HG03521 (cell line): ENCODE measurements around the gene ACTR8.

Experiments used
- ATAC-seq: cut with Tn5 transposase; IDR thresholded peaks from one replicate; pipeline ENCODE4 v1.9.1; 2021; ENCODE audit warnings: mild to moderate bottlenecking, moderate library complexity; ENCODE audit not compliant: unreplicated experiment

The ACTR8 gene

DNA sequence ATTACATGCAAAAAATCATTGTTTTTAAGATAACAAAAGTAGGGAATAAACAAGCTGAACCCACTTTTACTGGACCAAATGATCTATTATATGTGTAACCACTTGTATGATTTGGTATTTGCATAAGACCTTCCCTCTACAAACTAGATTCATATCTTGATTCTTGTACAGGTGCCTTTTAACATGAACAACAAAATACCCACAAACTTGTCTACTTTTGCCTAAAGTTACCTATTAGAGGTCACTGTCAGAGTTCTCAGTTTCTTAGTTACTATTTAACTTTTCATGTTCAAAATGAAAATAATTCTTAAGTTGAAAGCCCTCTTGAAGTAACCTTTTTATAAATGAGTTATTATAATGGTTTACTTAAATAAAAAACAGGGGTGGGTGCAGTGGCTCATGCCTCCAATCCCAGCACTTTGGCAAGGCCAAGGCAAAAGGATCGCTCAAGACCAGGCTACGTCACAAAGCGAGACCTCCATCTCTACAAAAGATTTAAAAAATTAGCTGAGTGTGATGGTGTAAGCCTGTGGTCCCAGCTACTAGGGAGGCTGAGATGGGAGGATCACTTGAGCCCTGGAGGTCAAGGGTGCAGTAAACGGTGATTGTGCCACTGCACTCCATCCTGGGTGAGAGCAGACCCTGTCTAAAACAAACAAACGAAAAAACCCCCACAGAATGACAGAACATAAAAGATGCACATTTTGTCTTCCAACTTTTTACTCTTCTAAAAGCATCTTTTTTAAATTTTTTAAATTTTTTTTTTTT, 16.0 kb downstream of the ACTR8 start:
- ATAC-seq = no peak

DNA sequence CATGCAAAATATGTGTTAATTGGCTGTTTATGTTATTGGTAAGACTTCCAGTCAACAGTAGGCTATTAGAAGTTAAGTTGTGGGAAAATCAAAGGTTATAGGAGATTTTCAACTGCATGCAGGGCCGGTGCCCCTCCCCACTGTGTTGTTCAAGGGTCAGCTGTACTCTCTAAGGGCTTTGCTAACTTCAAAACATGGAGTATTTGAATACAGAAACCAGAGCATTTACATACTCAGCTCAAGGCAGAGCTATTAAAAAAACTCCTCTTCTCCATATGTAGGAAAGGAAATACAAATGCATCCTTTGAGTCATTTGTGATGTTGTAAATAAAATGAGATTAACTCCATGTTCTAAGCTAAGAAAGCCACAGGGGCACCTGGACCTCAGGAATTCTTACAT, 18.8 kb downstream of the ACTR8 start:
- ATAC-seq = no peak

DNA sequence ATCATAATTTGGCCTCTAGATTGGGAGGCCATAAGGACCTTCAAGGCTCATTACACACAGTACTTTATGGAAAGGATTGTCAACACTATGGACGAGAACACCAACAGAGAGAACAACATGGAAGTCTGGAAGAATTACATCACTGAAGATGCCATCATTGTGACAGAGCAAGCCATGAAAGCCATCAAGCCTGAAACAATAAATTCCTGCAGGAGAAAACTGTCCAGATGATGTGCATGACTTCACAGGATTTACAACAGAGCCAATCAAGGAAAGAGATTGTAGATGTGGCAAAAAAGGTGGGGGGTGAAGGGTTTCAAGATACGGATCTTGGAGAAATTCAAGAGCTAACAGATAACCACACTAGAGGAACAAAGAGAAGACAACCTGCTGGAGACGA, 19.7 kb downstream of the ACTR8 start:
- ATAC-seq = no peak

DNA sequence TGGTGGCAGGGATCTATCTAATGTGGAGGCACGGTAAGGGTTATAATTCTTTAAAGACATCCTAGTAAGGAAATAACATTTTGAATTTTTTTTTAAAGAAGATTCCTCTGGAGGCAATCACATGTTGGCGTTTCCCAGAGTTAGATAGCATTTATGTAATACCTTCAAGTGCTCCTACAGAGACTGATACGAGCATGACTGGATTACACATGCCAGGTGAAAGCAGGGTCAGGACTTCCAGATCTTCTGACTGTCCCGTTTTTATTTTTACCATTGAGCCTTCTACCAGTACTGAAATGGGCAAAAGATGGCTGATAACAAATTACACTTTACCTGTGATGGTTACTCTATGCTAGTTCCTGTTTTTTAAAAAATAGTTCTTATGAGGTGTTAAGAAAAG, 21.8 kb downstream of the ACTR8 start:
- no peak for ATAC-seq

DNA sequence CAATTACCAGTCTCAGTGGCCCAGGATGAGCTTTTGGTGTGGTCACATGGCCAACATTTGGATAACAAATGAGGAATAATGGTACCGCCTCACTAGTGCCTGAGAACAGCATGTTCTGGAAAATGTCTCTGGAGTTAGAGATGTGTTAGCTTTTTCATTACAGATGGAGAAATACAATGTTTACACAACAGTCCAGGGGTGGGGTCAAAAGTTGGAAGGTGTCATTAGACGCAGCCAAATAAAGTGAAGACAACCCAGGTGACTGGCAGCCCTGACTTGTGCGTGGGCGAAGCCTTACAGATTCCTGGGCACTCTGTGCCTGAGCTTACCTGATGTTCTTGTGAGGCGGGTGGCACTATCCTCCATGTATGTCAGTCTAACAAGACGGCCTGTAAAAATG, 22.8 kb downstream of the ACTR8 start:
- no peak for ATAC-seq

DNA sequence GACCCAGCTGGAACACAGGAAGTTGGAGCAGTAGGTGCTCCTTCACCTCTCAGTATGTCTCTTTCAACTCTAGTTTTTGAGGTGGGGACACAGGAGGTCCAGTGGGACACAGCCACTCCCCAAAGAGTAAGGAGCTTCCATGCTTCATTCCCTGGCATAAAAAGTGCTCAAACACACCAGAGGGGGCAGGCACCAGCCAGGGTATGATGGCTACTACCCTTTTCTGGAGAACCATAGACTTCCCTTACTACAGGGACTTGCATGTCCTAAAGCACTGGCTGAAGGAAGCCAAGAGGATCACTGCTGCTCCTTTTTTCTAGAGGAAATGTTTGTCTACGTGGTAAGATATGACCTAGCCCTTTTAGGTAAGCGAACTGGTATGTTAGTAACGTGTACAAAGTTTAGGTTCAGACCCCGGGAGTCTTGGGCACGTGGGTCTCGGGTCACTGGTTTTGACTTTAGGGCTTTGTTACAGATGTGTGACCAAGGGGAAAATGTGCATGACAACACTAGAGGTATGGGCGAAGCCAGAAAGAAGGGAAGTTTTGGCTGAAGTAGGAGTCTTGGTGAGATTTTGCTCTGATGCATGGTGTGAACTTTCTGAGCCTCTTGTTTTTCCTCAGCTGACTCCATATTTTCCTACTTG, 23.7 kb downstream of the ACTR8 start:
- ATAC-seq = no peak

DNA sequence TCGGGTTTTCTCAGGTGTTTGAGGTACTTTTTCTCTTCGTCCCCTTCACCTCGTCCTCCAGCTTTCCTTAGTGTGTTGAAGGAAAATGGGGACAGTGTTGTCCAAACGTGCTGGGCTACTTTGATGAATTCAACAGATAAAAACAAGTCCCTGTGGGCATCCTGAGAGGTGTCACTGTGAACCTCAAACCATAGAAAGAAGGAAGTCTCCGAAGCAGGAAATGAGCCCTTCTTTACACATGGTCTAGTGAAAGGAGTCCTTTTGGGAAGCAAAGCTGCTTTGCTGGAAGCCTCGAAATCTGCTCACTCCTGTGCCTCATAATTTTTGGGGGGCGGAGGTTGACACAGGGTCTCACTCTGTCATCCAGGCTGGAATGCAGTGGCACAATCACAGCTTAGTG, 25.0 kb downstream of the ACTR8 start:
- ATAC-seq = no peak

DNA sequence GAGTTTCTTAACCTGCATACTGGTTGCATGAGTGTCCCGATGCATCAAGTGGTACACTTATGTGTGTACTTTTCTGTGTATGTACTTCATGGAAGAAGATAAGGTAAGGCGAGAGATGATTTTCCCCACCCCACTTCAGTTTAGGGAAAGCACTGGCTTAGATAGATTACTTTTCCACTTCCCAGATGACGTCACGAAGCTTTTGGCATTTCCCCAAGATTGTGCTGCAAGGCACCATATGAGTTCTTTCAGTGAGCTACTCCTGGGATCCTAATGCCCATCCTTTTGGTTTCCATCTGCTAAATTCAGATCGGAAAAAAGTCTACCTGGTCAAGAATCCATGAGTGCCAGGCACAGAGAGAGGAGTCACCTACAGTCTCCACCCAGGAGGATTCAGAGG, 31.1 kb downstream of the ACTR8 start:
- no peak for ATAC-seq

DNA sequence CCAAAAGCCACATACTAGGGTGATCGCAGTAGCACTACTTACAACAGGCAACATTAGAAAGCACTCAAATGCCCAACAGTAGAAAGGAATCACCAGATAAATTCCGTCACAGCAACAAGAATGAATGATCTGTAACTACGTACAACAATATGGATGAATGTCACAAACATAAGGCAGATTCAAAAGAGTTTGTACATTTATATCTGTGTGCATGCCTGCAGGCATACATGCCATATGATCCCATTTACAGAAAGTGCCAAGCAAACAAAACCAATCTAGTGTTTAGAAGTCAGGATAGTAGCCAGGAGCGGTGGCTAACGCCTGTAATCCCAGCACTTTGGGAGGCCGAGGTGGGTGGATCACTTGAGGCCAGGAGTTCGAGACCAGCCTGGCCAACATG, 32.0 kb downstream of the ACTR8 start:
- no peak for ATAC-seq

DNA sequence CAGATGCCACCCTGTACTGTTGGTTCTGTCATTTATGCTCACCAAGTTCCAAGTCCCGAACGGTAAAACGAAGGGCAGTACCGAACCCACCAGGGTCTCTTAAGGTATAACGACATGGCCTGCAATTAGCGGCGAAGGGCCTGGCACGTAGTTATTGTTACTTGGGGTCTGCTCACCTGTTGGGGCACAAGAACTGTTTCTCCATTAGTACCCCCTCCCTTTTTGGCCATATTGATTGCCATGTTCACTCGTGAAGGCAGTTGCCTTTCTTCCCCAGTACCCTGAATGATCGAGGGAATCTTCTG, 35.1 kb downstream of the ACTR8 start:
- no peak for ATAC-seq

DNA sequence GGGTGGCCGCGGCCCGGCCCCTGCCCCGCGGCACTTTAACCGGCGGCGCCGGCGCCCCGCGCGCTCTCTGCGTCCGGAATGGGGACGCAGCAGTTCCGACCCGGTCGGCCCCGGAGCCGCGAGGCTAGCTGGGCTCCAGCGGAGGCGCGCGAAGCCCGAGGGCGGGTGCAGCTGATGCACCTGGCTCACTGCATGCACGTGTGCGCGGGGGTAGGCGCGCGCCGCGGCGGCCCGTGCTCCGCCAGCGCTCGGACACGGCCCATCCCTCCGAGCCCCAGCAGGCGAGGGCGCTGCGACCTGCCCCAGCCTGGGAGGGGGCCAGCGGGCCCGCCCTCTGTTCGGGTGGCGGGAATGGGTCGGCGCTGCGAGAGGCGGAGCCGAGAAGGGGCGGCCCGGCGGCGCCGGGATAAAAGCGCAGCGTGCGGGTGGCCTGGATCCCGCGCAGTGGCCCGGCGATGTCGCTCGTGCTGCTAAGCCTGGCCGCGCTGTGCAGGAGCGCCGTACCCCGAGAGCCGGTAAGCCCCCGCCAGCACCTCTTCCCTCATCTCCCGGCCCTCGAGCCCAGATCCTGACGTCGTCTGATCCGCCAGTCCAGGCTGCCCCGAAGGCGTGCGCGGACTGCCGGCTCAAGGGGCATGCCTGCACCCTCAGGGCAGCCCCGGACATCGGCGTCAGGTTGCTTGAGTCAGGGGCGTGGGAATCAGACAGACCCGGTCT, 35.7 kb downstream of the ACTR8 start, which contains the start of the genes CHDH and IL17RB:
TSS of gene CHDH (minus strand) at position 286 of the 717 bp plus-strand sequence. CDS start 22,411 bp downstream, outside the sequence.
TSS of gene IL17RB (plus strand) at position 435 of the 717 bp plus-strand sequence. CDS start at position 456, 21 bp downstream.
- peak; percentile 35 for ATAC-seq

DNA sequence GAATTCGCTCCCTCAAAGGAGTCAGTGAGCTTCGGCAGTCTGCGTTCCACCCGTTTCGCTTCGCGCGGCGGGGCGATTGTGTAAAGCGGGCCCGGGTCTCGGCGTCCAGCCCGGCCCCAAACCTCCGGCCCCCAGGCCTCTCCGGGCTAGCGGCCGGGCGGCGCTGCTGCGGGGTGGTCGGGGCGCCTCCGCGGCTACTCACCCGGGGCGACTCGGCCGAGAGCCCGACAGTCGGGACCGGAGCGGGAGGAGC, 36.1 kb downstream of the ACTR8 start:
- ATAC-seq = no peak

DNA sequence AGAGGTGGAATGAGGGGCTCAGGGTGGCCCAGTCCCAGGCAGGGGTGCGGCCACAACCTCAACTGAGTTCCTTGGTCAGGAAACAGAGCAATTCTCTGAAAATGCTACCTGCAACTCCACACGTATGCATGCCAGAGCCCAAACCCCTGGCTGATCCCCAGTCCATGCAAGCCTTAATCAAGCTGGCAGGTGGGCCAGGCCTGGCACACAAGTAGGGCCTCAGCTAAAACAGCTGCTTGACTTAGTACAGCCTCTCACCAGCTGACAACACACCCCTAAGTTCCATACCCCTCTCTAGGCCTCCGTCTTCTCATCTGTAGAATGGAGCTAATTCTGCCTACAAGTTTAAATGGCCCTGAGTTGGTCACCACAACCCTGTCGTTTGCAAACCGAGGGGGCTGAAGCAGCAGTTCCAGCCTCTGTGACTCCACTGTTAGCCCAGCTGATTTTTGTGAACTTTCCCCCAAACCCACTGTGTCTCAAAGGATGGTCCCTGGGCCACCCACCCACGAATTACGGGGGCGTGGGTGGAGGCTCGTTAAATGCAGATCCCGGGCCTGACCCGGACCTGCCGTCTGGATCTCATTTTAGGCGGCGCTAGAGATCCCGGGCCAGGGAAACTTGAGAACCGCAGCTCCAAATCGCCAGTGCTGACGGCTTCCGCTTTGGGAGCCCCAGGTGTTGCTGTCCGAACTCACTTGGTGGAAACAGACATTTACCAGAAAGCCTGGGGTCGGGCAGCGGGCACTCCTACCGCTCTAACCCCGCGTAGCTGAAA, 36.7 kb downstream of the ACTR8 start:
- peak; percentile 12 for ATAC-seq

DNA sequence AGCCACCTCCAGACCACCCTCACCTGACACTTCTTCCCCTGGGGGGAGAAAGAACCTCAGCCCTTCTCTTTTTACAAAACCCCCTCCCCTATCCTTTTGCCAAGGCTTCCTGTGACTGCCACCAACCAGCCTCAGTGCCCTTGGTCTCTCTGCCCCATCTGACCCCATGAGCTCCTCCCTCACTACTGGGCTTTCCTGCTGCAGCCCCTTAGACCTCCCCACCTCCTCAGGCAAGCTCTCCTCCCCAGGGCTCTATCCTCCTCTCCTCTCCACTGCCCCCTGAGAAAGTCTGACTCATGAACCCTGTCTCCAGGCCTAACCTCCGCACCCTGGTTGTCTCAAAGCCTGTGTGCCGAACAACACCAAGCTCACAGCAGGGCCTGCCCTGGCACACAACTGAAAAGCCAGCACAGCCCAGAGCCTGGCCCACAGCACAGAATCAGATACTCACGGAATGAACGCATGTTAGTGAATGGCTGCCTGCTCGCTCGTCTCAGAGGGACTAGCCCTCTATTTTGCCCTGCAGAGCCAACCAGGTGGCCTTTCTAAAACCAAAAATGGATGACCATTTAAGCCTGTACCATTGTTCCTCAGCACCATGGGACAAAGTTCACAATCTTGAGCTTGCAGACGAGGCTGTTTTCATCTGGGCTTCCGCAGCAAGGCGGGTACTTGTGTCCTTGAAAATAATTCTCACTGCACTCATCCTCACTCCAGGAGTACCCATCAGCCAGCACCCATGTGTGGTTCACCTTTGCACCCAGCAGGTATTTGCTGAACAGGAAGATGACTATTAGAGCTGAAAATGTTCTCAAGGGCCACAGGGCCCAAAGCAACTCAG, 37.5 kb downstream of the ACTR8 start:
- no peak for ATAC-seq

DNA sequence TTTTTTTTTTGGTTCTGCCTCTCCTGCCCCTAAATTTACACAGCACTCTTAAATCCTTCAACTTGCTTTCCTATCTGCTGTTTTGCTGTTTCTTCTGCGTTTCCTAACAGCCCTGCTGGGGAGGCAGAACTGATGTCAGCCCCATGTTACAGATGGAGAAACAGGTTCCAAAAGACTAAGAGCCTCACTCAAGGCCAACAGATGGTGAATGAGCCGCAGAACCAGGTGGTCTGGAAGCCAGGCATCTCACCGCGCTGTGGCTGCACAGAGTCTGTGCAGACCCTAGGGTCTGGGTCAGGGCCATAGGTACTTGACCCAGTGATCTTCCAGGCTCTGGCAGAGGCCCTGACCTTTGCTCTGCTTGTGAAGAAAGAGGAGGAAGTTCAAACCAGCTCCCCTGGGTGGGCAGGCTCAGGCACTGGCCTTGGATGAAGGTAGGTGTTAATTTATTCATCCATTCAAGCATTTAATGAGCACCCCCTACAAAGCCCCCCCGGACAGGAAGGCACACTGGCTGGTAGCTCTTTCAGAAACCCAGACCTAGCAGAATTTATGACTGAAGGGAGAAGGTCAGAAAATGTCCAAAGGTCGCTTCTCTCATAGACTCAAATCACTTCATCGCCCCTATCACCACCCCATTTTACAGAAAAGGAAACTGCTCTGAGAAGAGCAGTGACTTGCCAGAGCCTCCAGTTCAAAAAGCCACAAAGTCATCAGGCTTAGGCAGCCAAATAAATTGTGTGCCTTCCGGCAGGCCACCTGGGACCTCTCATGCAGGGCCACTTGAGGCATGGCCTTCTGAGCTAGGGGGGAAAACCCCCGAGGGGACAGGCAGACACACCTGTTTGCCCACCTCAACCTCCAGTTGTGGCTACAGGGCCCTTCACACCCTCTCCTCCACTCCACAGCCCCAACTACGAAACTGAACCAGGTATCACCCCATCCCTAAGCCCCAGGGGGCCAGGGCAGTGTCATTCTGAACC, 38.5 kb downstream of the ACTR8 start:
- no peak for ATAC-seq

DNA sequence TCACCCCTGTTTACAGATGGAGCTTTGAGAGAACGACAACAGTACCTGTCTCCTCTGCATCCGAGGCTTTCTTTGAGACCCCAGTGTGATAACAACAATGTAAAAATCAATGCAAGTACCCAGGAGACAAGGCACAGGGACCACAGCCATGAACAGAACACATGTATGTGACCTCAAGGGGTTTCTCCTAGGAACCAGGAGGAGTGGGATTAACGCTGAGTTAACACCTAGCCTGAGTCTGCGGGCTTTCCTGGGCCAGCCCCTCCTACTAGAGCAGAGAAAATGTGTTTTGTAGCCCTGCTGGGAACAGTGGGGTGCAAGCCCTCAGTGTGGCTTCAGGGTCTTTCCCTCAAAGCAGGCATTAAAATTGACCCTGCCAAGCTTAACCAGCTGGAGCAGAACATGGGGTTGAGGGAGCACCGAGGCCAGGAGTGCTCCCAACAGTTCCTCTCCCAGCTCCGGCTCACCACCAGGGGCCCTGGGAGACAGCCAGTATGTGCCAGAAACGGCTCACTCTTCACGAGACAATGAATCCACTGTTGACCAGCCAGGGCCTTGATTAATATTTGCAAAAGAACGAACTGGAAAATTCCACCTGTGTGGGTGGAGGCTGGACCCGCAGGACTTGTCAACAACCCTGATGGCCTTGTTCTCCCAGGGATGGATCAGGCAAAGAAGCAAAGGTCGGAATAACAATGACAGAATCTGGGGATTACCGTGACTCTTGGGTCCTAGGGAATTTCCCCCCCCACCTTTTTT, 39.3 kb downstream of the ACTR8 start:
- ATAC-seq = no peak

DNA sequence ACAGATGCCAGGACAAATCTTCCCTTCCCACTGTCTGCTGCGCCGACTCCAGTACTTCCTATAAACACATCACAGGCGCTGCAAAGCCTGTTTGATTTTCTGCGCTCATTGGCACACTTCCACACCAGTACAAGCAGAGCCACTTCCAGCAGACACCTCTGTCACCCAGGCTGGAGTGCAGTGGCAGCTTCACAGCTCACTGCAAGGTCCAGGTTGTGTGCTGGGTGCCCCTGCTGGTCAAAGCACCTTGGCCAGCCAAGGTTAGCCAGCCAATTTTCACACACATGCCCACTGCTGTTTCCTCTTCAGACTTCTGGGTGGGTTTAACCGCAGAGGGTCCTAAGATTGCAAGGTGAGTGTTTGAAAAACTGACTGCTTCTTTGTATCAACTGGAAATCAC, 40.7 kb downstream of the ACTR8 start:
- no peak for ATAC-seq

DNA sequence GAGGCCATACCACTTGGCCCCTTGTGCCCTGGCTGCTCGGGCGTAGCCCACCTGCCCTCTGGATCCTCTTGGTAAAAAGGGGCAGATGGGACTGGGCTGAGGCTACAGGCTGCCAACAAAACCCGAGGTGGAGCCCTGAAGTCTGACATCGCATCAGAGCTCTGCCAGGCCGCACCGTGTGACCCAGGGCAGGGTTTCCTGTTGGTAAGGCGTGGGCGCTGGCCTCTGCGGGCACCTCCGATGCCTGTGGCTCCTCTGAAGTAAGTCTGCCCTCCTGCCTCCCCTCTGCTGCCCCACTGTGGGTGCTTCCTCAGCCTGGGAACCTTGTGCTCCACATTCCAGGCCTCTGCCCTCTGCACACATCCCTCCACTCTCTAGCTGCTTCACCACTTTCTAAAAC, 44.6 kb downstream of the ACTR8 start:
- no peak for ATAC-seq
